Left lung (tissue), 10 donors: ENCODE measurements around the gene PLOD3. TPM values are rescaled to one million over a fixed set of nuclear protein-coding genes. Genes with fewer than 3 reads are reported as not detected.

Experiments
- ATAC-seq: fragments of 200-7000 bp; cut with Tn5 transposase; one replicate; pipeline ENCODE4 v1.9.1; 2020; ENCODE audit warnings: moderate library complexity
- DNase-seq, 4 donors: peaks; one replicate each; pipeline ENCODE4 v3.0.0-alpha.2; 2013 to 2020
- H3K27ac ChIP-seq, 2 donors: fragments of 200-600 bp; sonication (generic) in 1 of 2; one replicate each; pipeline versions ENCODE4 v1.5.0 to v1.8.0; 2020 to 2021
- H3K27me3 ChIP-seq, 2 donors: fragments of 200-600 bp; sonication (generic) in 1 of 2; one replicate each; pipeline versions ENCODE4 v1.5.0 to v1.8.0; 2020 to 2021
- H3K36me3 ChIP-seq, 2 donors: fragments of 200-600 bp; sonication (generic) in 1 of 2; one replicate each; pipeline versions ENCODE4 v1.5.0 to v1.8.0; 2020 to 2021
- H3K4me1 ChIP-seq, 2 donors: fragments of 200-600 bp; one replicate each; pipeline ENCODE4 v1.8.0; 2021
- H3K4me3 ChIP-seq, 2 donors: fragments of 200-600 bp; sonication (generic) in 1 of 2; one replicate each; pipeline versions ENCODE4 v1.5.0 to v1.8.0; 2020 to 2021; ENCODE audit warnings: mild to moderate bottlenecking in 1 of 2
- H3K9me3 ChIP-seq, 2 donors: fragments of 200-600 bp; sonication (generic) in 1 of 2; one replicate each; pipeline versions ENCODE4 v1.5.0 to v1.8.0; 2020 to 2021
- intact Hi-C, 2 donors: fragments of 100-400 bp; cut with DNase I; formaldehyde crosslinking; loops; one replicate each; pipeline versions ENCODE4 v1.11.2 to v1.14.2; 2022
- polyA plus RNA-seq, 6 donors: library from polyadenylated mRNA; unstranded; fragments of 120-200 nt; gene quantifications; one replicate each; pipeline ENCODE4 v1.2.1, GENCODE V29; 2013; ENCODE audit not compliant: insufficient read length in 6 of 6
- total RNA-seq, 2 donors: library from RNA; stranded (reverse); fragmentation: NEBNext Ultra II Directional; extraction: Animal tissue kit (Norgen Biotek cat#: 25700); gene quantifications; one replicate each; pipeline ENCODE4 v1.2.1, GENCODE V29; 2021
- TF ChIP-seq, protein P1 (sequence below), 2 donors: fragments of 200-600 bp; sonication (generic) in 1 of 2; IDR thresholded peaks; one replicate each; pipeline versions ENCODE4 v1.5.0 to v1.8.0; 2021; ENCODE audit warnings: antibody characterized with exemption in 2 of 2
- donor health status: DM: no; HTN: yes; CAD: no.
- donor health status: DM: no; HTN: no; CAD: no.

PLOD3 gene
- total and polyA plus RNA-seq, 8 donors = 60.9 to 120 (median 66.2) TPM

DNA sequence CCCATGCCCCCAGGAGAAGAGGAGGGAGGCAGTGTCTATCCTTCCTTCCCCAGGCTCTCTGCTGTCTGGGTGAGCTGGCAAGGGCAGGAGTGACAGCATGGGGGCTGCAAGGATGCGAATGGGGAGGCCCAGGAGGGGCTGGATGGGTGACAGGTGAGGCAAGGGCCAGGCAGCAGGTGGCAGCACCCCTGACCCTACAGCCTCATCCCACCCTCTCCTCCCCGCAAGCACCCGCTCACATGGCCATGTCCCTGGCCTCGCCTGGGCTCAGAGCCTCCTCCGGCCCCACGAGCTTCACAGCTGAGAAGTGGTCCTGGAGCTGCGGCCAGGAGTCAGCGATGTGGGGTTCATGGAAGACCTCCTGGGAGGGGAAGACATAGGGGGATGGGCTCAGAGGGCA is 5.4 kb downstream of the PLOD3 start:
- Histone ChIP-seq H3K9me3 (no peaks in the 10 kb centered on the region), H3K36me3 (peaks cover 0 to 90% of the 10 kb centered on the region in 2 donors), H3K27ac (no peak overlapping the region), H3K27me3 (no peaks in the 10 kb centered on the region), H3K4me3 (no peak overlapping the region), H3K4me1 (peaks cover 8 to 24% of the 10 kb centered on the region in 2 donors)
- TF ChIP-seq, protein P1, sequence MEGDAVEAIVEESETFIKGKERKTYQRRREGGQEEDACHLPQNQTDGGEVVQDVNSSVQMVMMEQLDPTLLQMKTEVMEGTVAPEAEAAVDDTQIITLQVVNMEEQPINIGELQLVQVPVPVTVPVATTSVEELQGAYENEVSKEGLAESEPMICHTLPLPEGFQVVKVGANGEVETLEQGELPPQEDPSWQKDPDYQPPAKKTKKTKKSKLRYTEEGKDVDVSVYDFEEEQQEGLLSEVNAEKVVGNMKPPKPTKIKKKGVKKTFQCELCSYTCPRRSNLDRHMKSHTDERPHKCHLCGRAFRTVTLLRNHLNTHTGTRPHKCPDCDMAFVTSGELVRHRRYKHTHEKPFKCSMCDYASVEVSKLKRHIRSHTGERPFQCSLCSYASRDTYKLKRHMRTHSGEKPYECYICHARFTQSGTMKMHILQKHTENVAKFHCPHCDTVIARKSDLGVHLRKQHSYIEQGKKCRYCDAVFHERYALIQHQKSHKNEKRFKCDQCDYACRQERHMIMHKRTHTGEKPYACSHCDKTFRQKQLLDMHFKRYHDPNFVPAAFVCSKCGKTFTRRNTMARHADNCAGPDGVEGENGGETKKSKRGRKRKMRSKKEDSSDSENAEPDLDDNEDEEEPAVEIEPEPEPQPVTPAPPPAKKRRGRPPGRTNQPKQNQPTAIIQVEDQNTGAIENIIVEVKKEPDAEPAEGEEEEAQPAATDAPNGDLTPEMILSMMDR (IDR thresholded peaks at IDR 0.05) = no peak
- ATAC-seq (no peak), DNase-seq (no peak)
- intact Hi-C loops = no loop called here

DNA sequence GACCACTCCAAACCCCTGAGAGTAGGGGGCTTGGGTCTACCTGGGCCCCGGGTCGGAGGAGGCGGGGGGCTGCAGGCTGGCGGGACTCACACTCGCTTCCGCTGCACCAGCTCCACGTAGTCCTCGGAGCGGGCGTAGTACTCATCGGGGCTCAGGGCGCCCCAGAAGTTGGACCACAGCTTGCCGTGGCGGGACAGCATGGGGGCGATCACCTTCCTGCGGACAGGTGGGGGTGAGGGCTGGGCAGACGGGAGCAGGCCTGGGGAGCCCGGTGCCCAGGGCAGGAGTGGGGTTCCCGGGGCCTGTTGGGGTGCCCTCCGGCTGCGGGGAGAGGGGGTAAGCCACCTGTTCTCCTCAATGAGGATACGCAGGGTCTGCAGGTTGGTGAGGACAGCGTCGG is 5.9 kb downstream of the PLOD3 start:
- H3K36me3 ChIP-seq = peaks cover 0 to 96% of the 10 kb centered on the region in 2 donors
- TF ChIP-seq, protein P1 (IDR thresholded peaks at IDR 0.05) = no peak
- H3K27me3 ChIP-seq = no peaks in the 10 kb centered on the region
- no peak overlapping the region for H3K4me3 ChIP-seq
- peaks cover 7 to 19% of the 10 kb centered on the region in 2 donors for H3K4me1 ChIP-seq
- H3K27ac ChIP-seq = no peak overlapping the region
- ATAC-seq (no peak), DNase-seq (no peak)
- intact Hi-C loops = no loop called here
- H3K9me3 ChIP-seq = no peaks in the 10 kb centered on the region

DNA sequence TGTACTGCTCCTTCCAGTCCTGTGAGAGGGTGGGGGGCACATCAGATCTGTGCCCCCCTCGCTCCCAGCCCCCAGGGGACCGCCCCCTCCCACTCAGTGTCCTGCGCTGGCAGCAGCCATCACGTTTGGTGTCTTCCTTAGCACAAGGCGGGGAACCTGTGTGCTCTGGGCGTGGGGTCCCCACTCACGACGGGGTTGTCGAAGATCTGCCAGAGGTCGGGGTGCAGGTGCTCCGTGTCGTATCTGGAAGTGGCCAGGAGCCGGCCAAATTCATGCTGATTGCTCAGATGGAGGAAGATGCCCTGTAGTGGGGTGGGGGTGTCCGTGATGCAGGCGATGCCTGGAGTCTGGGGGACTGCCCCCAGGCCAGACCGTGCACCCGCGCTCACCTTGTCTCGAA is 7.2 kb downstream of the PLOD3 start:
- Histone ChIP-seq H3K9me3 (no peaks in the 10 kb centered on the region), H3K4me3 (no peak overlapping the region), H3K27ac (no peak overlapping the region), H3K4me1 (peaks cover 0 to 6% of the 10 kb centered on the region in 2 donors), H3K27me3 (no peaks in the 10 kb centered on the region), H3K36me3 (peaks cover 0 to 96% of the 10 kb centered on the region in 2 donors)
- DNase-seq (no peak), ATAC-seq (no peak)
- TF ChIP-seq, protein P1 (IDR thresholded peaks at IDR 0.05) = no peak
- intact Hi-C loops = no loop called here

DNA sequence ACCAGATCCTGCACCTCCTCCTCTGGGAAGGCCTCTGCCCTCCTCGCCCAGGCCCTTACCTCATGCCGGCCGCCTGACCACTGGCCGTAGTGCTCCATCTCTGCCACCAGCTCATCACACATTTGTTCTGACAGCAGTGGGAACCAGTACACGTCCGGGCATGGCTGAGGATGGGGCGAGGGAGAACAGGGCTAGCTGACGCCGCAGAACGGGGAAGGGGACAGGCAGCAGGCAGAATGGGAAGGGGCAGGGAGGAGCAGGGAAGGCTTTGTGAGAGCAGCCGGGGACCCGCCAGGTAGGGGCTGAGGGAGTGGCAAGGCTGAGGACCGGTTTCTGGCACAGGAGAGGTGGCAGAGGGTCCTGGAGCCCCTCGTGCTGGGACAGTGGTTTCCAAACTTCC is 8.6 kb downstream of the PLOD3 start:
- ATAC-seq (no peak), DNase-seq (no peak)
- H3K36me3 ChIP-seq = peaks cover 0 to 82% of the 10 kb centered on the region in 2 donors
- TF ChIP-seq, protein P1 (IDR thresholded peaks at IDR 0.05) = no peak
- no peaks in the 10 kb centered on the region for H3K9me3 ChIP-seq
- peaks cover 0 to 4% of the 10 kb centered on the region in 2 donors for H3K4me1 ChIP-seq
- no peak overlapping the region for H3K4me3 ChIP-seq
- intact Hi-C loops = no loop called here
- H3K27ac ChIP-seq = no peak overlapping the region
- peaks cover 0 to 2% of the 10 kb centered on the region in 2 donors for H3K27me3 ChIP-seq

DNA sequence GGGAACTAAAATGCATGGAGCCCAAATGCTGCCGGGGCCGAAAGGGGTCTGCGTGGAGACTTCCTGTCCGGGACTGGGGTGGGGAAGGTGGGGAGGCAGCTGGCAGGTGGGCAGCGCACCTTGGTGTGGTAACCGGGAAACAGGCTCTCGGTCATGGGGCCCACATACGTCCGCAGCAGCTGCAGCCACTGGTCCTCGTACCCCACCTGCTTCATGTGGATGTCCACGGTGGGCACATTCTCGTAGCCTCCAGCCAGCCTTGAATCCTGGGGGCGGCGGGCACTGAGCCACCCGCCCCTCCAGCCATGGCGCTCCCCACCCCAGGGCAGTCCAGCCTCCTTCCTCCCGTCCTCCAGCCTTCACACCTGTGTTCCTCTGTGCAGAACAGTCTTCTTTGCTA is 9.9 kb downstream of the PLOD3 start:
- peaks cover 6 to 16% of the 10 kb centered on the region in 2 donors for H3K27me3 ChIP-seq
- no peak overlapping the region for H3K4me3 ChIP-seq
- TF ChIP-seq, protein P1 (IDR thresholded peaks at IDR 0.05) = no peak
- no peak overlapping the region for H3K27ac ChIP-seq
- no peaks in the 10 kb centered on the region for H3K9me3 ChIP-seq
- intact Hi-C loops = no loop called here
- ATAC-seq = no peak
- DNase-seq = no peak
- H3K36me3 ChIP-seq = peaks cover 0 to 69% of the 10 kb centered on the region in 2 donors
- peaks cover 0 to 4% of the 10 kb centered on the region in 2 donors for H3K4me1 ChIP-seq
